ENCODE data around the gene FGD5.
"Not testable (repeated sequence)": the region's sequence is repeated elsewhere in the genome, so short reads cannot be mapped to it uniquely, and the experiment has no call there.

Gene FGD5

GRCh38 chr3:14879211-14879874 is 60.6 kb downstream of the FGD5 start:
- FAIRE-seq = no peak

- FAIRE-seq = no peak
Observed at GRCh38 chr3:14880447-14881106, 61.8 kb downstream of the FGD5 start.

GRCh38 chr3:14883226-14883625 is 64.5 kb downstream of the FGD5 start:
- FAIRE-seq = no peak

DNA sequence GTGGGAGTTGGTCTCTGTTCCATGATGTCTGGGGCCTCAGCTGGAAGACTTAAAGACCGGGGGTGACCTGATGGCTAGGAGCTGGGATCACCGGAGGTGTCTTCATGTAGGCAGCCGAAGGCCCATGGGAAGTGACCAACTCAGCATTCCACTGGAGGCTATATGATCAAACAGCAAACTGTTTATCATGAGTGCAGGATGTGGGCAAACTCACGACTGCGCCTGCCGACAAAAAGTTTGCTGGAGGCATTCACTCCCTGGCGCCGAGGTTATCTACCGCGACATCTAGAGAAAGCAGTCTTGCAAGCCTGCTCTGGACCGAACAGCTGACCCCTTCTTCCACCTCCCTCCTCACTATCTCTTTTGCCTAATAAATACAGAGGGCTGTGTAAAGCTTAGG is 65.9 kb downstream of the FGD5 start:
- FAIRE-seq = no peak

- no peak for FAIRE-seq
Observed at GRCh38 chr3:14885307-14885706, 66.5 kb downstream of the FGD5 start.

- FAIRE-seq = no peak
Observed at GRCh38 chr3:14886101-14886500, 67.3 kb downstream of the FGD5 start.

DNA sequence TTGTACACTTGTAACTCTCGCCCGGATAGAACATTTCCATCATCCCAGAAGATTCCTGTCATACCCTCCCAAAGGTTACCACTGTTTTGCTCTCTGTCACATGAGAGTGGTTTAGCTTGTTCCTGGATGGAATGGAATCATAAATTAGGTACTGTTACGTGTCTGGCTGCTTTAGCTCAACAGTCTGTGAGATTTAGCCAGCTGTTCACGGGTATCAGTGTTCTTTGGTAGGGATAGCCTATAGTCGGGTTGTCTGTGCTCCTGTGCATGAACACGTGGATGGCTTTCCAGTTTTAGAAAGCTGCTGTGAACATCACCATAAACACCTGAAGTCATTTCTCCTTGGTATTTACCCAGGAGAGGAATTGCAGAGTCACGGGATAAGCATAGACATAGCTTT is 70.4 kb downstream of the FGD5 start:
- FAIRE-seq = no peak

GRCh38 chr3:14889943-14890342 is 71.2 kb downstream of the FGD5 start:
- no peak for FAIRE-seq

DNA sequence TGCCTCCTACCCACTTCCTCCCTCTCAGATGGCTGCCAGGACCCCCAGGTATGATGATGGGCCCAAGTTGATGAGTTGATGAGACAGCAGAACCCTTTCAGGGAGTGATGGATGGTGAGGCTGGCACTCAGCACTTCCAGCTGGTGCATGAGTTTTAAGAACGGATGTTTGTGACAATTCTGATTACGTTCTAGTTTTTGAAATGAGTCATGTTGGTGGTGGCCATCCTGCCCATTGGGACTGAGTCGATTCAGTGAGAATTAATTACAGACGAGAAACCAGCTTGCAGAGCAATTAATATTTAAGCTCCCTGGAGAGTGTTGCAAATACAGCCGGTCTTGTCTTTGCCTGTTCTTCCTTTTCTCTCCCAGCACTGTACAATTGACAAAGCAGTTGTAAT is 71.7 kb downstream of the FGD5 start:
- FAIRE-seq = no peak

GRCh38 chr3:14891135-14892132 is 72.7 kb downstream of the FGD5 start:
- FAIRE-seq = no peak

DNA sequence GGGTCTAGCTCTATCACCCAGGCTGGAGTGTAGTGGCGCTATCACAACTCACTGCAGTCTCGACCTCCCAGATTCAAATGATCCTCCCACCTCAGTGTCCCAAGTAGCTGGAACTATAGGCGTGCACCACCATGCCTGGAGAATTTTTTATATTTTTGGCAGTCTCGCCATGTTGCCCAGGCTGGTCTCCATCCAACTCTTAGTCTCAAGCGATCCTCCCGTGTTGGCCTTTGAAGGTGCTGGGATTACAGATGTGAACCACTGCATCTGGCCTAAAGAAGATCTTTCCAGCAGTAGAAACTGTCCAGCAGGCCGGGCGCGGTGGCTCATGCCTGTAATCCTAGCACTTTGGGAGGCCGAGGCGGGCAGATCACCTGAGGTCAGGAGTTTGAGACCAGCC is 73.5 kb downstream of the FGD5 start:
- no peak for FAIRE-seq

DNA sequence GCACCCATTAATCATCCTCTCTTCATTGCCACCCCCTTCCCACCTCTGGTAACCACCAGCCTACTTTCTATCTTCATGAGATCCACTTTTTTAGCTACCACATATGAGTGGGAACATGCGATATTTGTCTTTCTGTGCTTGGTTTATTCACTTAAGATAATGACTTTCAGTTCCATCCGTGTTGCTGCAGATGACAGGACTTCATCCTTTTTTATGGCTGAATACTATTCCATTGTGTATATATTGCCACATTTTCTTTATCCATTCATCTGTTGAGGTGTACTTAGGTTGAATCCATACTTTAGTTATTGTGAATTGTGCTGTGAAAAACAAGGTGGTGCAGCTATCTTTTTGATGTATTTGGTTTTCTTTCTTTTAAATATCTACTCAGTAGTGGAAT is 75.3 kb downstream of the FGD5 start:
- FAIRE-seq = no peak

DNA sequence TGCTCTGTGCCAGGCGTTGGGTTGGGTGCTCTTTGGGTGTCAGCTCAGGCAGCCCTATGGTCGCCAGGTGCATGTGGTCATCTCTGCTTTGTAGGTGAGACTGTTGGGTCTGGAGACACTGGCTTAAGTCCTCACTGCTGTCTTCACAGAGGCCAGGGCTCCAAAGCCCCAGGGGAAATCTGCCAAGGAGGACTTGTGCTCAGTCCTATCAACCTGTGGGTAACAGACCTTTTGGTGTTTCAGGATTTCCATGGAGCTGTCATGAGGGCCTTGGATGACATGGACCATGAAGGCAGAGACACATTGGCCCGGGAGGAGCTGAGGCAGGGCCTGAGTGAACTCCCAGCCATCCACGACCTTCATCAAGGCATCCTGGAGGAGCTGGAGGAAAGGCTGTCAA is 78.5 kb downstream of the FGD5 start:
- FAIRE-seq = no peak

DNA sequence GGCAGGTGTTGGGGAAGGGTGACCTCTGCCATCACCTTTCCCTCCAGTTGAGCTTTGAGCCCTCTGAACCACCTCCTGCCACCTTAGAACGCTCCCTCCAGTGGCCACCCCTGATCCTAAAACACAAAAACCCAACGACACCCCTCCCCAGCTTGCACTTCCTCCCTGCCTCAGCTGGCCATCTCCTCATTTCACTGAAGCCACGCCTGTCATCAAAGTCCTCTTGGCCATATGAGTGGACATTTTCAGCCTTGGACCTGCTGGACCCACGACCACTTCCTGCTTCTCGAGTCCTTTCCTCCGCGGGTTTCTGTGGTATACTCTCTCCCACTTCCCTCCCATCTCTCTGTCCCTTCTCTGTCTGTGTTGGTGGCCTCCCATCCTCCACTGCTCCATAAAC is 80.2 kb downstream of the FGD5 start:
- FAIRE-seq = no peak

- no peak for FAIRE-seq
Observed at GRCh38 chr3:14899993-14900618, 81.3 kb downstream of the FGD5 start.

DNA sequence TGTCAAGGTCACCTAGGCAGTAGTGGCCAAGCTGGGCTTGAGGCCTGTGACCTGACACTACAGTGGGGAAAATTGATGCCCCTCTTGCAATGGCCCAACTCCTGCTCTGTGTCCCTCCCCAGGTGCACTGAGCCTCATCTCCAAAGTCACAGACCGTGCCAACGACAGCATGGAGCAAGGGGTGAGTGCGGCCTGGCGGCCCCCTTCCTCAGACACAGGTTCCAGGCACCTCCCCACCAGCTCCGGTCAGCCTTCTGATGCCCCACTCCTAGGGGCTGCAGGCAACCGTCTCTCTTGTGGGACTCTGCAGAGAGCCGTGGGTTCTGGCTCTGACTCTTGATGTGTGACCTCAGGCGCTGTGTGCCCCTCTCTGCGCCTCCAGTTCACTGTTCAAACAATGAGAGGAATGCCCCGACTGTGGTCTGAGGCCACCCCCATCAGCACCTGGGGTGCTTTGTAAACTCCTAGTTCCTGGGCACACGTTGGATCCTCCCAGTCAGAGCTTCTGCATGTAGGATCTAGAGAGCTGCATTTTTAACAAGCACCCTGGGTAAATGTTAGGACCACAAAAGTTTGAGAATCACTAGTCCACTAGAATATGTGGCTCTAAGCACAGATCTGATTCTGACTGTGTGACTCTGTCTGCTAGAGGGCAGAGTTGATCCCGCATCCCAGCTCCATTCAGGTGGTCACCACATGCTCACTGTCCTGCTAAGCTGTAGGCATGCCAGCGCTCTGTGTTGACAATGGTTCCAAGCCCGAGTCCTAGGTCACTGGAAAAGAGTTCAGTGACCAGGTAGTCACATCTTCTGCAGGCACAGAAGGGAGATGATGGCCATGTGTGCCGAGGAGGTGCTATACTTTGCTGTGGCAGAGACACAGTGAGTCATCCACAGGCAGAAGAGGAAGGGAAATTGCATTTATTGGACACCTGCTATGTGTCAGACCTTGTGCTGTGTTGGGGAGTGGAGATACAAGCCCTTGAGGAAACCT is 82.4 kb downstream of the FGD5 start:
- no peak for FAIRE-seq

GRCh38 chr3:14902719-14903118 is 84.0 kb downstream of the FGD5 start:
- no peak for FAIRE-seq

DNA sequence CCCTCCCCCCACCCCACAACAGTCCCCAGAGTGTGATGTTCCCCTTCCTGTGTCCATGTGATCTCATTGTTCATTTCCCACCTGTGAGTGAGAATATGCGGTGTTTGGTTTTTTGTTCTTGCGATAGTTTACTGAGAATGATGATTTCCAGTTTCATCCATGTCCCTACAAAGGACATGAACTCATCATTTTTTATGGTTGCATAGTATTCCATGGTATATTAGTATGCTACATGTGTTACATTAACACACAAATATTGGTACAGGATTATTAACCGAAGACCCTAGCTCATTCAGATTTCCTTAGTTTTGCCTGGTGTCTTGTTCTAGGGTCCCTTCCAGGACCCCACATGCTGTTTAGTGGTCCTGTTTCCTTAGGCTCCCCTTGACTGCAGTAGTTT is 84.7 kb downstream of the FGD5 start:
- FAIRE-seq = not testable (repeated sequence)

GRCh38 chr3:14905055-14905657 is 86.4 kb downstream of the FGD5 start:
- FAIRE-seq = no peak

DNA sequence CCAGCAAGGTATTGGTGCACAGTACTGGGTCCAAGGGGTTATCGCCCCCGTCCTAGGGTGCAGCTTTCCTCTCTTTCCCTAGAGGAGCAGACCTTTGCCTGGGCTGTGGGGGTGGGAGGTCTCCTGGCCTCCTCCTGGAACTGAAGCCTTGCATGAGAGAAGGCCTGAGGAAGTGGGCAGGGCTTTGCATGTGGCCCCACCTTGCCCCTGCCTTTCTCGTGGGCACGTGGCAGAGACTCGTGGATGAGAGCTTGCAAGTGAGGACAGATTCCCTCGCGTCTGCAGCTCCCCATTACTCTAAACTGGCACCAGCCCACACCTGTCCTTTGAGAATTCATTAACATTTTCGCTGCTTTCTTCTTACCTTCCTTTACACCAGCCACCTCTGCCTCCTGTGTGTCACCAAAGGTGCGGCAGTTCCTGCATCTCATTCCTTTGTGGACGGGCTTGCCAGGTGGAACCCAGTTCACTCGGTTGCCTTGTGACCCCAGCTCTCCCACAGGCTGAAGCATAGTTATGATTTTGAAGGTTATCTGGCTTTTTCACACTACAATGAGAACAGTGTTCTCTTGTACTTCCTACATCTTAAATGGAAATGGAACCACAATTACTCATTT is 87.7 kb downstream of the FGD5 start:
- no peak for FAIRE-seq
